Fibroblast of skin of scalp (primary cell): Measurements from ENCODE around the gene LRIG1.

Experiments used
- DNase-seq: peaks from one replicate; pipeline ENCODE4 v3.0.0-alpha.2; 2013

LRIG1 gene

DNA sequence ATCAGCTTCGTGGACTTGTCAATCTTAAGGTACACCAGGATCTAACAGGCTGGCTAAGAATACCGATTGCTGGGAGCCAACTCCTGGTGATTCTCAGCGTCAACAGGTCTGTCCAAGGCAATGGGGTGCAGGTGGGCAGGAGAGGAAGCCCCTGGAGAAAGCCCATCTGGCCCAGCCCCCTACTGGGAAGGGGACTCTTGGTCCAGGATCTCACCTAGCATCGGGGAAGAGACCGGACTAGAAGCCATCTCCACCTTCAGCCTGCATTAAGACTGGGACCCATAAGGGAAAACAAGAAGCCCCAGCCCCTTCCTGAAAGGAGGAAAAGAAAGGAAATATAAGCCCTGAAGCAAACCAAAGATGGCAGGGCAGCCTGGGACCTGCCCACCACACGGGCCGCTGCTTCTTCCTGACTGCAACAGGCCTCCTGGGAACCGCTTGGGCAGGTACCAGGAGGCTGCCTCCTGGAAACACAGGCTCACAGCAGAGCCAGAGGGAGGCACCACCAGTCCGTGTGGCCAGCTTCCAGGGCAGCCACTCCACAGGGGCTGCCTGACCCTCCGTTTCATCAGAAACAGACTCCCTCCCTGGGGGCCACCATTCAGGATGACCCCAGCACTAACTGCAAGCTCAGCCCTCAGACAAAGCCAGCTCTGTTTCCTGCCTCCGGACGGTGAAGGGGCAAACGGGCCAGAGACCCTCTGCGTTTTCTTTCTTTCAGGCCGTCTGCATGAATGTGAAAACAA lies 100.2 kb downstream of the LRIG1 start:
- DNase-seq: no peak

DNA sequence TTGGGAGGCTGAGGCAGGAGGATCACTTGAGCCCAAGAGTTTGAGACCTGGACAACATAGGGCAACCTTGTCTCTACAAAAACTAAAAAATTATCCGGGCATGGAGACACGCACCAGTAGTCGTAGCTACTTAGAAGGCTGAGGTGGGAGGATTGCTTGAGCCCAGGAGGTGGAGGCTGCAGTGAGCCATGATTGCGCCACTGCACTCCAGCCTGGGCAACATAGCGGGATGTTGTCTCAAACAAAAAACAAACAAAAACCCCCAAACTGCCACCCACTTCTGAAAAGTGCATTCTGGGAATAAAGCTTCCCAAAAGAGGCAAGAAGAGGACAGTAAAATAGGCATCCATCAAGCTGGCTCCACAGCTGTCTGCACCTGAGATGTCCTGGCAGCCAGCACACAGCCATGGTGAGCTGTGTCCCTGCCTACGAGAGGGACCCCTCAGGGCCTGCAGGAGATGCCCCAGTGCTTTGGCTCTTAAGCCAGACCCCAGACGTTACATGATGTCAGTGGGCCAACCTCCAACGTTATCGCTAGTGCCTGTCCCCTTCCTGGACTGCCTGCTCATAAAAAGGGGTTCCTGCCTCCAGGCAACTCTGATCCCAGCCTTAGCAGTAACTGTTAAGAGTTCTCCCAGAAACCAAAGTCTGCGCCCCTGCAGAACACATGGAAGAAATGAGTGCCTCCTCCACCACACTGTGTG lies 101.1 kb downstream of the LRIG1 start:
- DNase-seq: no peak

DNA sequence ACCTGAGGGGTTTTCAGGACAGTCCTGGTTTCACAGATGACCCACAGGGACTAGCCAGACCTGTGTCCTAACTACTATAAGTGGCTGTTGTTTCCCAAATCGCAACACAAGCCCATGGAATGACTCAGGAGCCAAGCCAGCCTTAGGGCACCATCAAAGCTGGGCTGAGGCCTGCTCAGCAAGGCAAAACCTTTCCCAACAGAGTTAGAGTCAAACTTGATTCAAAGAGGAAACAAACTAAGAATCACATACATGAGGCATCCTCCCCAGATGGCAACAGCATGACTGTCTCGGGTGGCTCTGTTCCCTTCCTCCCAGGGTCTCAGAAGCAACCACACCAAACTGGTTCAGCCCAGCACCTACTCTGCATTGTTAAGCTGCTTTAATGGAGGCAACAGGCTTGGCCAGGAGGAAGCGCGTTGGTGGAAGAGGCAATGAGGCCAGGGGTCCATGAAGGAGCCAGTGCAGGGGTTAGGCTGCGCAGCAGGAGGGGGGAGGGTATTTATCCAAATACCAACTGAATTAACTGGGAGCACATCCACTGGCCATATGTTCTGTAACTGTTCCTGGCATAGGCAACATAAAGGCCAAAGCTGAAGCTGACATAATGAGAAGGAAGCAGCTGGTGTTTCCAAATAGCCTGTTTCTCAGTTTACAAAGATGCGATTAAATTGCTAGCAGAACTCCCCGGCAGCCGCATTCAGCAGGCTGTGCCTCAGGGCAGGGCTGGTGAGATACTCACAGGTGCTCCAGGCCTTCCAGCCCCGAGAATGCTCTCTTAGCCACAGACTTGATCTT lies 102.4 kb downstream of the LRIG1 start:
- DNase-seq: no peak

DNA sequence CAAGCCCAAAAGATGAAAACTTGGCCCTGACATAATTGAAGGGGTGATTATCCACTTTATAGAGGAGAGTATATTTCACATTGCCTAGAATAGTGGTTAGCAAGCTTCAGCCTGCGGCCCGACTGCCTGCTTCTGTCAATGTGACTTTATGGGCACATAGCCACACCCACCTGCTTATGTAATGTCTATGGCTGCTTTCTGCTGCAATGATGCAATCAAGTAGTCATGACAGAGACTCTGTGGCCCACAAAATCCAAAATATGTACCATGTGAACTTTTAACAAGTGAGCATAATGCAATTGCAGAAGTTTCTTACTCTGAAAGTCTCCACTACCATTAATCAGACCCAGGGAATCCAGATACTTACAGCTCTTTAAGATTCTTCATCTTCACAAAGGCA lies 103.1 kb downstream of the LRIG1 start:
- DNase-seq: peak; percentile 49

DNA sequence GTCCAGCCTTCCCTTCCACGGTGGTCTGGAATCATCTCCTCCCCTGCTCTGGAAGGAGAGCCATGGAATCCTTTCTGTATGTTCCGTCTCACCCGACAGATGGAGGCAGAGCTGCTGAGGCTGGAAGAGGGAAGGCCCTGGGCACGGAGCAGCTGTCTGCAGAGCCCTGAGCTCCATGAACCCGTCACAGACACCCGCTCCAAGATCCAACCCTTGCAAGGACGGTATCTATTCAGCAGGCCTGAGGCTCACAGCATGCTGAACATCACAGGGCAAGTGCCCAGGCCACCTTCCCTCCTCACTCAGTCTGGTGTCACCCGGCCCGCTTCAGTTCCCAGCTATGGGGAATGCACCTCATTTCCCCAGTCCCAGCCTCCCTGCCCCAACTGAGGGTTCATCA lies 103.9 kb downstream of the LRIG1 start:
- no peak for DNase-seq

DNA sequence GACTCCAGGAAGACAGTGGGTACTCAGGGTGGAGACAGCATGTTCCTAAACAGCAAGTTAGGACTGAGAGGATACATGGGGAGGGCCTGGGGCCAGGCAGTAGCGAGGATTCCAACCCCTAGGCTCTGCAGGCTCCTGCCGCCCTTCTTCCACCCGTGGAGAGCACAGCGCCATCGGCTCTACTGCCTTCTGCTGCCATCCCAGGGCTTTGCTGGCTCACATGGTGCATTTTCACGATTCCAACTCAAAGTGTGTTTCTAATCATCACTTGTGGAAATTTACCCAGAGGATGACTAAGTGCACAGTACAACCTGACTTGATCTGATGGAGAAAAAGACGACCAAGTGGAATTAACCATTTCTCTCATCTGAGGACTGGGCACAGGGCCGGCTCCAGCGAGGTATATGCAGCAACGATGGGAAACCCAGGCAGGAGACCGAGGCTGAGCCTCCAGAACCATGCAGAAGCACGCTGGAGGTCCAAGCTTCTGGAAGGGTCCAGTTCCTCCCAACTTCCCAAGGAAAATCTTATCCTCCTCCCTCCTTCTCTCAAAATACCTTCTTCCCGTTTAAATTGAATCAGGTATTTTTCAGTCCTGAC lies 104.6 kb downstream of the LRIG1 start:
- no peak for DNase-seq

DNA sequence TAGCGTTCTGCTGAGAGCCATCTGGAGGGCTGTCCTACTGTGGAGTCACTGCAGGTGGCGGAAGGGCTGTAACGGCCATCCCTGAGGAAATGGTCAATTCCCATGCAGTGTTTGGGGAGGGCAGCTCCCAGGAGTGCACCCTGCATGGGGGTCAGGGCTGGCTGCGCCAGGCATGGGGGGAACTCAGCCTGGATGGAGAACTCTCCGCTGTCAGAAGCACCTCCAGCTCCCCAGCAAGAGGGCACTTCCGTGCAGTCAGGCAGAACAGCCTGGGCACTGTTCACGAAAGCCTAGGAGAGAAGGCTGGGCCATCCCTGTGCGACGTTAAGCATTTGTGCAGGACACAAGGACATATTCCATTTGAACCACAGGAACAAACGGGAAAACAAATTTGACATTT lies 105.2 kb downstream of the LRIG1 start:
- DNase-seq: no peak

DNA sequence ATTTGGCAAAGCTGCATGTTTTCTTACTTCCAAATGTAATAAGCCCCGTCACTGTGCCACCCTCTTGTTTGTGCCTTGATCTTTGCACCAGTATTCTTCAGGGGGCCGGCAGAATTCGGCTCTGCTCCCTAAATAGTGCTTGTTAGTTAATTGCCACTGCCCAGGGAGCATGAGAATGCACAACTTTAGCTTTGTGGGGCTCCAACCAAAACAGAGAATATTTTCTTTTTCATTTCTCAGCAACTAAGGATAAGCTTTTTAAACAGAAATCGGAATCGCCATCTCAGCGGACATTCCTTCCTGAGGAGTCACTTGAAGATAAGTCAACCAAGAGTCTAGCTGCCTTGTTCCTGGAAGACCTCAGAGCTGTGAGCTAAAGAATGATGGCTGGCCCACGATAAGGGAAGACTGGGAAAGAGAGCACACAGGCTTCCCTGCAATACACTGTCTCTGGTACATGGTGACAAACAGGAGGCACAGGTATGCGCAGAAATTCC lies 106.0 kb downstream of the LRIG1 start:
- peak; percentile 73 for DNase-seq

DNA sequence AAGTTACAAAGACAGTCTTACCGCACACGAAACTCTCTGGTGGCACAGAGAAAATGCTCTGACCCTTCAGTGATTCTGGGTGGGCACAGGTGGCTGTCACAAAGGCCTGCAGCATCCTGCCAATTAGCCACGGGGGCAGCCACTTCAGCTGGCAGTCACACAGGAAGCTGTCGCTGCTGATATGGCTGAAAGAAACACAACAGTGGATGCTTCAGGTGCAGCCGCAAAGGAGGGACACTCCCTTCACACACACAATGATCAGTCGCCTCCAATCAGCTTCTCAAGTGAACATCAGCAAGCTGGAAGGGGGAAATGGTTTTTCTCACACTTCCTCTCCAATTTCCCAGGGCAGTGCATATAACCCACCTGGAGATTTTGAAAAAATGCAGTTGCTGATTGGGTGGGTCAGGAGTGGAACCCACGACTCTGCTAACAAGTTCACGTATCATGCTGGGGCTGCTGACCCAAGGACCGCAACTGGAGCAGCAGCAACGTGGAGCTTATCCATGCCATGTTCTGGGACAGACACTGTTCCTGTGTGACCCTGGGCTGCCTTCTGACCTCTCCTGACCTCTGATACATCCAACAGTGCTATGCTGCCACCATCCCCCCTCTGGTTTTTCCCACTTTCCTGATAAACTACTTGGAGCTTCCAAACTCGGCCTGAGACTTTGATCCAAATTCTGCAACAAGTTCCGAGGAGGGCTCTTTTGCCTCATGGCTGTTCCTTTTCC lies 106.6 kb downstream of the LRIG1 start:
- DNase-seq: no peak

DNA sequence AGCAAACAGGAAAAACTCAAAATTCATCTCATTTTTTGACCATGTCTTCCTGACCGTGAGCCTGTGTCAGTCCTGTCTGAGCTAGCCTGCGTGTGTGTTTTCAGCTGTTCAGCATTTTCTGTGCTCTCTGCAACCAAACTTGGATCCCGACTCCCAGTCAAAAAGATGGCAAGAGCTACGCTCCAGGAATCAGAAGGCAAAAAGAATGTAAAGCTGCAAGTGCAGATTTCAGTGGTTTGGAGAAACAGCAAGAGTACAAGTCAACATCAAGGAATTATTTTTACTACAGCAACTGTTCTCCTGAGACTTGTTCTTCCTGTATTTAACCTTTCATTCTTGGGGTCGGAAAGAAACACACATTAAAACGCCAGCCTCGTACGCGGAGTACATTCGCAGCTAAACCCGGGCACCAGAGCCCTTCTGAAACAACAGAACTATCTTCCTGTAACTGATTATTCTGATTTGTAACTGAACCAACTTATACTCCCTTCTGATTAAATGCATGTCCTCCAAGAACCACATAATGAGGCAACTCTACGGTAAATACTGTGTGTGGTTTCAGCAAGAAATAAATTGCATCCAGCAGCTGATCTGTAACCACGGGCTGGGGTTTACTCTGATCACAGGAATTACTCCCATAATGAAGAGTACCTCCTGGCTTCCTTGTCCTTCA lies 107.4 kb downstream of the LRIG1 start:
- DNase-seq: peak; percentile 47

DNA sequence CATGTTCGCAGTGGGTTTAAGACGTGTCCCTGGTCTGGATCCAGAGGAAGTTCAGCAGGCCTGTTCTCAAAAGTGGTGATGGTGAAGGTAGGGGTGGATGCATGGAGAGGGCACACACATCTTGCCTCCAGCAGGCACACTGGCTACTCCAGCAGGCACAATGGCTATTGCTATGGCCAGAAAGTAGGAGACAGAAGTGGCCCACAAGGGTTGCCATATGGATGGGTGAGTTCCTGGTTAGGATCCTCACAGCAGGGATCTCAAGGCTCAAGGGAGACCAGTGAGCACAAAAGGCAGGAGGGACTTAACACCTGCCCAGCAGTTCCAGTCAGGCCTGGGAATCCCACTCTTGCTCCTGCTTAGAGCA lies 107.9 kb downstream of the LRIG1 start:
- DNase-seq: no peak

DNA sequence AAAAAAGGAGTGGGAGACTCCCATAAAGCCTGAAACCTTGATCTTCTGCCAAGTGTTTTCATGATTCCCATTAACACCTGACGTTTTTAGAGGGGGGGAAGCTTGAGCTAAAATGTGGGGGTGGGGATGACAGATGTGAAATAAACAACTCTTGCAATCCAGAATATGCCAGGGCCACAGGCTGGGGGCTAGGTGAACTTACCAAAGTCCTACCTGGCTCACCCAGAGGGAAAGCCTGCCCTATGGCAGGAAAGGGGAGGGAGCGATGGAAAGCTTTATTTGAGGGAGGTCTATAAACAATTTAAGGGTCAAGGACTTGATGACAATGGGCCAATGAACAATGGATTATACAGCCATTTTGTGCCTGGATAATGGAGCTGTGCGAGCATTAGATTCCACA lies 108.3 kb downstream of the LRIG1 start:
- no peak for DNase-seq

DNA sequence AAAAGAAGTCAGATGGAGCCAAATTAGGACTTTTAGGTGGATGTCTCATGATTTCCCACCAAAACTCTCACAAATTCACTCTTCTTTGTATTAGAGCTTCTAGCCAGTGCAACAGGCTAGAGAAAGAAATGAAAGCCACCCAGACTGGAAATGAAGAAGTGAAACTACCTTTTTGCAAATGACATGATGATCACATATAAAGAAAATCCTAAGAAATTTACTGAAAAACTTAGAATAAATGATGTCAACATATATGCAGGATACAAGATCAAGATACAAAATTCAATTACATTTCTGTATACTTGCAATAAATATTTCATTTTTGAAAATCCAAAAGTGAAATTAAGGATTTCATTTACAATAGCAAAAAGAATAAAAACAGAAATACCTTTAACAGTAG lies 110.8 kb downstream of the LRIG1 start:
- no peak for DNase-seq

DNA sequence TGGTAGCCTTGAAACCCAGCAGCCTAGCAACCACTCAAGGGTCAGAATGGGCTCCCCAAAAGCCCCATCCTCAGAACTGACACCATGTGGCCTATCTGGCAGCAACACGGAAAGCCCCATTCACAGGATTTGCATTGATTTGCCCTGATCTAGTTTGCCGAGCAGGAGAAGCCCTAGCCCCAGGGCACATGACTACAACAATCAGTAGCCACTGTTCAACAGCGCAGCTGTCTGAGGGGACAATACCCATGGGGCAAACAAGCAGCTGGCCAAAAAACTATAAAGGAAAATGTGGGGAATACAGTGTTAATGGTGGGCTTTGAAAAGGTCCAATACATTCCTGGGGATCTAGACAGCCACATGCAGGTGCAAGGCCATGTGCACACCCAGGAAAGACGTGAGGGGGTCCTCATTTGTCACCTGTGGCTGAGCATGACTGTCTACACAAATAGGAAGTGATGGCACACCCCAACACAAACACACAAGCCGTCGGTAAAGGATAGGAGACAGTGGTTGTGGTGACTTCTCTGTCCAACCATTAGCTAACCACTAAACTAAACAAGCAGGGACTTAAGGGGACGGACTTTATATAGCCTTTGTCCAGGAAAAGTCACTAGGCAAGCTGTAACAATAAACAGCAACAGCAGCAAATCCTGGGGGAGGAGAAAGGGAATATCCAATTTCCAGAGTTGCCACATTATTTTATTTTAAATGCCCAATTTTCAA lies 113.7 kb downstream of the LRIG1 start:
- no peak for DNase-seq

DNA sequence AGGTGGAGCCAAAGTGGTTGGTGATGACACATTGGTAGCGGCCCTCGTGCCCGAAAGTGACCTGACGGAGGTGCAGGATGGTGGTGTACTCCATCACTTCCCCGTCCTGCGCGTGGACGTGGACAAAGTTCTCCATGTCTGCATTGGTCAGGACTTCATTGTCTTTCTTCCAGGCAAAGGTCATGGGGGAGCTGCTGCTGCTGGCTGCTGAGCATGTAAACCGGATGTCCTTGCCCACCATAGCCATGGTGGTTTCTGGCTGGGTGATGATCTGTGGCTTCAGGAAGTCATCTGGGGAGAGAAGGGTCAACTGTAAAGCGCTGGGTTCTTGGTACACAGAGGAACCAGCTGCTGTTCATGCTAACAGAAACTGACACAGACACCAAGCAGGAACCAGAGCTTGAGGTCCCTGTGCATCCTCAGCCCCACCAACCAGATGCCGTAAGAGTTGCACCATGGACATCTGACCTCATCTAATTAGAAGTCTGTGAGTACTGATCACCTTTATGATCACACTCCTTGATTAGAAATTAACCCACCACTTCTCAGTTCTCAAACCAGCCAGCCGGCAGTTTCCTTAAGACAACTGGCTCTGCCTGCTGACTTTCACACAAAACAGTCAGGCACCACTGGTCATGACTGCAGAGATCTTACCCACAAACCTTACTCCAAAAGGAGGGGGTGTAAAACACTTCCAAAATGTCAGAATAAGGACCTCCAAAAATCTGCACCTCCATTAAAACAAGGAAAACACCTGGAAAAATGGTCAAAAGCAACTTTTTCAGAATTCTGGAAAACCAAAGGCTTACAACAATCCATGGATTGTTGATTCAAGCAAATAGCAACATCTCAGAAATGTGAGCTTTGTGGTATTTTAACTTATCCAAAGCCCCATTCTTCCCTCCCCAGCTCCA lies 114.6 kb downstream of the LRIG1 start:
- DNase-seq: no peak

DNA sequence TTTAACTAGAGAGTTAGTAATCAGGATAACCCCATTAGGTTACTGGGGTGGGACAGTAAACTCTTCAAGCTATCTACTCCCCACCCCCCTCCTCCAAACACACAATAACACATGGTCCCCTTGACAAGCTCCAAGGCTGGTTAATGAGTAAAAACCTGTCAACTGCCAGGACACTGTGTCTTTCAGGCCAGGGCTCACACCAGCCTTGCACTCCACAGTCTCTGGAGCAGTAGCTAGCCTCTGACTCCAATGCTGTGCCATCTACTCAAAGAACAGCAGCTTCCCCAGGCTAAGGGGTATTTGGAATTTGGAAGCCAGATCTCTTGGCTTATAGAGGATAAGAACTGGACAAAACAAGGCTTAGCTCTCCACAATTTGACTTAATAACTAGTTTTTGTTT lies 115.8 kb downstream of the LRIG1 start:
- no peak for DNase-seq

DNA sequence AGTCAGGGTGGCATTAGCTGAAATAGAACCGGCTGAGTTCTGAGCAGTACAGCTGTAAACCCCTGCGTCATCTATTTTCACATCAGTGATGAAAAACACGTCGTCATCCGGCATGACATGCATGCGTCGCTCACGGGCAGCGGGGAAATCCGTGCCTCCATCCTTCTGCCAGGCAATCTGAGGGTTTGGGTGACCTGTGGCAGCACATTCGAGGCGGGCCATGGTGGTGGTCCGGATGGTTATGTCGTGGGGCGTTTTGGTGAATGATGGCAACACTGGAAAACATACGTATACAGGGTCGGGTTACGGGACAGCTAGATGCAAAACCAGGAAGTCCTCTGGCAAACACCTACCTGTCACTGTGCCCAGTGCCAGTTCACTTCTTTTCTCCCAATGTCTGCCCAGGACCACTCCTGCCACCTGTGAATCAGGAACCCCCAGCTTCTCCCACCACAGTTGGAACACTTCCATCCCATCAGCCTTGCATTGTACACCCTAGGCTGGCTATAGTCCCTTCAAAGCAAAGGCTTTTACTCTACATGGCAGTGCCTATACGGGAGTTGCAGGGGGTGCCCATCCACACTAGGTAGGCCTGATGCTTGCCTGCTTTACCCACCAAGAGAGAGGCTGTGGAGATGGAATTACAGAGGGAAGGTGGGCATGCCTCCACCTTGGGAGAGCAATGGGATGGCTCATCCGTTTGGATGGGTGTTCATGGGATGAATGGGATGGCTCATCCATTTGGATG lies 116.7 kb downstream of the LRIG1 start:
- no peak for DNase-seq

DNA sequence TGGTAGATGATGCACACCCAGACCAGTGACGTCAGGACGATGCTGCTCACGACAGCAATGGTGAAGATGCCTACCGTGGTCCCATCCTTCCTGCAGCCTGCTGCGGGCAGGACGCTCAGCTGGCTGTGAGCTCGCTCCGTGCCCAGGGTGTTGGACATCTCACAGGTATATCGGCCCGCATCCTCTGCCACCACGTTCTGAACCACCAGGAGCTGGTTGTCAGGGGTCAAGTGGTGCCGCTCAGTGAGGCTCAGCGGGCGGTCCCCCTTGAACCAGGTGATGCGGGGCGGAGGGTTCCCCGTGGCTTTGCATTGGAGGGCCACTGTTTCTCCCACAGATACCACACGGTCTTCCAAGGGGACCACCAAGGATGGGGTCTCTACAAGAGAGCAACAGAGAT lies 117.8 kb downstream of the LRIG1 start:
- DNase-seq: no peak

DNA sequence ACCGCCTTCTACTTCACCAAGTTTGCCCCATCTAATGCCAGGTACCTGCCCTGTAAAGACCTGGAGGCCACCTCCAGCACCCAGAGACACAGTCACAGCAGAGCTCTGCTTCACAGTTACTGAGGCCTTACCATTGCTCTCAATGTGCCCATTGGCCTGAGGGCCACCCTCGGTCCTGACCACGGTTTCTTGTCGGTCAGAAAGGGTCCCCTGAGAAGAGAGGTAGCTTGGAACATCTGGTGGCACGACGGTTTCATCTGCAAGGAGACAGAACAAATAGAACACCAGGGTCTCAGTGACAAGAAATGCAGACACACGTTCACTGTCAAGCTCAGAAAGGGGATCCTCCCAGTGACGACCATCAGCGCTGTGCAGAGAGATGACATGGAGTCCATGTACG lies 118.7 kb downstream of the LRIG1 start:
- no peak for DNase-seq
